Stimulated activated memory B cell treated with anti-CD40 and anti-IgM and Interleukin-4, amounts not matched to agents 10 μg/mL and 1 μg/mL and 100 μg/mL, for 72 hours (primary cell): ENCODE data around the gene NCAPG2.
A peak's percentile ranks its signal among the peaks of the same experiment; 100 is the strongest.

Experiments
- ATAC-seq: fragments of 150-1000 bp; cut with Tn5 transposase; 2 replicates; pipeline ENCODE4 v1.10.0; 2021
- H3K27ac Mint-ChIP-seq: one replicate; pipeline ENCODE4 v1.8.0; 2022; ENCODE audit warnings: mild to moderate bottlenecking, mixed read lengths
- H3K27me3 Mint-ChIP-seq: one replicate; pipeline ENCODE4 v1.8.0; 2022; ENCODE audit warnings: mixed read lengths
- H3K36me3 Mint-ChIP-seq: one replicate; pipeline ENCODE4 v1.8.0; 2022; ENCODE audit warnings: mixed read lengths
- H3K4me1 Mint-ChIP-seq: one replicate; pipeline ENCODE4 v1.8.0; 2022; ENCODE audit warnings: mixed read lengths
- H3K4me3 Mint-ChIP-seq: one replicate; pipeline ENCODE4 v1.8.0; 2022; ENCODE audit warnings: mild to moderate bottlenecking, moderate library complexity, mixed read lengths
- H3K9me3 Mint-ChIP-seq: one replicate; pipeline ENCODE4 v1.8.0; 2022; ENCODE audit warnings: mixed read lengths

NCAPG2 gene

DNA sequence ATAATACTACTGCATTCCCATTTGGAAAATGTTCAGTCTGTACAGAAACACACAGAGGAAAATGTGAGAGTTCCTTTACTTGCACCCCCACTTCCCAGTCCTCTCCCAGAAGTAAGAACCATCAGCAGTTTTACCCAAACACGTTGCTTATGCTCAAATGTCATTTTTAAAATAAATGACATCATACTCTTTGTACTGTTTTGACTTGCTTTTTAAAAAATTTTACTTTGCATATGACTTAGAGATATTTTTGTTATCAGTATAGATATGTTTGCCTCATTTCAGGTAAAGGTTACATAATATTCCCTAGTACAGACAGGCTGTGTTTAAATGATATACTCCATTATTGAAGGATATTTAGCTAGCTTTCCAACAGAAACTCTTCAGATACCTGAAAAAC lies 103.5 kb downstream of the NCAPG2 start:
- Mint-ChIP-seq H3K27me3 (peaks cover 20% of the 10 kb centered on the region), H3K4me3 (no peak overlapping the region), H3K9me3 (no peaks in the 10 kb centered on the region), H3K27ac (no peak overlapping the region), H3K4me1 (peaks cover 15% of the 10 kb centered on the region), H3K36me3 (no peaks in the 10 kb centered on the region)
- ATAC-seq, result no peak

DNA sequence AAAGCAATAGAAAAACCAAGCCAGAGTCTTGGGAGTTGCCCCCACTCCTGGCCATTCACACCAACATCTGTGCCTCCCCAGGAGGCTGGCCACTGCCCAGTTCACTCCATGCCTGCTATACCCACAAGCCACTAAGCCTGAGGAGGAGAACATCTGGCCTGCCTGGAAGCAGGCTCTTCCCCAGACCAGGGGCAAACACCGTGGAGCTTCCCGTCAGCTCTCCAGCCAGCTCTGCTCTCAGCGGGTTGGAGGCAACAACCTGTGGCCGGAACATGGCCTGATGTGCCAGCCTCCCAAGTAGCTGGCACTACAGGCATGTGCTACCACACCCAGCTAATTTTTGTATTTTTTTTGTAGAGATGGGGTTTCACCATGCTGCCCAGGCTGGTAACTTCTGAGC lies 107.9 kb downstream of the NCAPG2 start:
- Mint-ChIP-seq H3K36me3 (no peaks in the 10 kb centered on the region), H3K9me3 (peaks cover 2% of the 10 kb centered on the region), H3K4me3 (no peak overlapping the region), H3K27ac (no peak overlapping the region), H3K4me1 (no peaks in the 10 kb centered on the region), H3K27me3 (no peaks in the 10 kb centered on the region)
- ATAC-seq, result no peak

DNA sequence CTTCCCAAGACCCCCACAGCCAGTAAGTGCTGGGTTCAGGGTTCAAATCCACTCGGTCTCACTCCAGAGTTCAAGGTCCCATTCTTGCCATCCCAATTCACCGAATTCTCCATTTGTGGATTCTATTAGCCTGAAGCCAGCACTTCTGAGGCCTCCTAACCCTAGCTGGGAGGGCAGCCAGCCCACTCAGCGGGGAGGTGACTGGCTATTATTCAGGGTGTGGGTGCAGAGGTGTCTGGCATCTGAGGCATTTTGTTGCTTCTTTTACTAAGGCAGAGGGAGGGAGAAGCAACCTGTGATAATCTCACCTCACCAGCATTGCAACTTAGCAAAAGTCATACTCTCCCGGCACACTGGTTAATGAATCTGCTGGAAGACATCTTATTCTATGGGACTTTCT lies 108.3 kb downstream of the NCAPG2 start:
- no peak overlapping the region for H3K4me3 Mint-ChIP-seq
- H3K27ac Mint-ChIP-seq, result no peak overlapping the region
- H3K4me1 Mint-ChIP-seq, result no peaks in the 10 kb centered on the region
- H3K9me3 Mint-ChIP-seq, result peaks cover 2% of the 10 kb centered on the region
- H3K36me3 Mint-ChIP-seq, result no peaks in the 10 kb centered on the region
- ATAC-seq, result no peak
- no peaks in the 10 kb centered on the region for H3K27me3 Mint-ChIP-seq

DNA sequence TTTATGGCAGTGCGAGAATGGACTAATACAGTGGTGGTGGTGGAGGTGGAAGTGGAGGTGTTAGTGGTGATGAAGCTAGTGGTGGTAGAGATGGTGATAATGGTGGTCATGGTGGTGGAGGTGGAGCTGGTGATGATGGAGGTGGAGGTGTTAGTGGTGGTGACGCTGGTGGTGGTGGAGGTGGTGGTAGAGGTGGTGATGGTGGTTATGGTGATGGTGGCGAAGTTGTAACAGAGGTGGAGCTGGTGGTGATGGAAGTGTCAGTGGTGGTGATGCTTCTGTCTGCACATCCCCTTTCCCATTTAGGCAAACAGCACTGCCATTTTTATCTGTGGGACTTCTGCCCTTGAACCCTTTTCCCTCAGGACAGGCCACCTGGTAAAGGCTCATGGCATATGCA lies 109.5 kb downstream of the NCAPG2 start:
- H3K27me3 Mint-ChIP-seq, result peaks cover 3% of the 10 kb centered on the region
- no peak overlapping the region for H3K4me3 Mint-ChIP-seq
- peaks cover 4% of the 10 kb centered on the region for H3K9me3 Mint-ChIP-seq
- H3K36me3 Mint-ChIP-seq, result no peaks in the 10 kb centered on the region
- ATAC-seq, result peak; percentile 97
- no peak overlapping the region for H3K27ac Mint-ChIP-seq
- H3K4me1 Mint-ChIP-seq, result no peaks in the 10 kb centered on the region

DNA sequence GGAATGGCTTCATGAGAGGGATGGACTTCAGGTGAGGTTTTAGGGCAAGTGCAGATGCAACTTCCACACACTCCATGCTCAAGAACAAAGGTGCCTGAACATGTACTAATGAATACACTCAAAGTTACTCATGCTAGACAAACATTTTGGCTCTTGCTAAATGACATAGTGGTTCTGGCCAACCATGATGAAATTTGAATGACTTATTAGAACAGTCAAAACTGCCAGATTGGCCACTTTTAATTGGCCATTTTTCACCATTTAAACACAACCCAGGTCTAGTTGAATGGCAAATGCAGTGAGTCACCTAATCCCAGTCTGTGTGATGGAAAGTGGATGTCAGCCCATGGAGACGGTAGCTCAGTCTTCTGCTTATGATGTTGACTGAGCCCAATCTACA lies 112.1 kb downstream of the NCAPG2 start:
- no peak overlapping the region for H3K4me3 Mint-ChIP-seq
- peaks cover 10% of the 10 kb centered on the region for H3K9me3 Mint-ChIP-seq
- H3K27me3 Mint-ChIP-seq, result peaks cover 23% of the 10 kb centered on the region
- H3K27ac Mint-ChIP-seq, result no peak overlapping the region
- no peak for ATAC-seq
- H3K36me3 Mint-ChIP-seq, result no peaks in the 10 kb centered on the region
- H3K4me1 Mint-ChIP-seq, result no peaks in the 10 kb centered on the region

DNA sequence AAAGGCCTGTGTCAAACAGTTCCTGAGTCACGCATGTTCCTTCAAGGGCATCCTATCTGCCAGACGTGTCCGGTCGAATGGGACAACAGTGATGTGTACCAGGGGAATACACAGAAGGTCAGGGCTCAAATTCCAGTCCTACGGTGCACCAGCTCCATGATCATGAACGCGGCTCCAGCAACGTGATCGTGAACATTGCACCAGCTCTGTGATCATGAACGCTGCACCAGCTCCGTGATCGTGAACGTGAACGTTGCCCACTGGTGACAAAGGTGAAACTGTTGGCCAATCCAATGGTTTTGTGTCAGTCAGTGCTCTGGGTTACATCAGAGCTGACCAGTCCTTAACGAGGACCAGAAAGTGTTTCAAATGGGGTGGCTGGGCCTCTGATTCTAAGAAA lies 112.7 kb downstream of the NCAPG2 start:
- Mint-ChIP-seq H3K4me3 (no peak overlapping the region), H3K4me1 (no peaks in the 10 kb centered on the region), H3K36me3 (no peaks in the 10 kb centered on the region), H3K27ac (no peak overlapping the region), H3K9me3 (peaks cover 10% of the 10 kb centered on the region), H3K27me3 (peaks cover 23% of the 10 kb centered on the region)
- no peak for ATAC-seq

DNA sequence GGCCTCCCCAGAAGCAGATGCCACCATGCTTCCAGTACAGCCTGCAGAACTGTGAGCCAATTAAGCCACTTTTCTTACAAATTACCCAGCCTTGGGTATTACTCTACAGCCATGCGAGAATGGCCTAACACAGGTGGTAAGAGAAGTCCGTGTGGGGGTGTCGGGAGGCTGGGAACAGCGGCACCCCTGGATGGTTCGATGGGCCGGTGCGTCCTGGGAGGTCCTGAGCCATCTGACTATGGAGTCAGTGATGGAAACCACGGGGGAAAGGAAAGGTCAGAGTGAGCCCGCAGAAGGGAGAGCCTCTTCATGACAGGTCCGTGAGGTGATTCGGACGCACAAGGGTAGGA lies 114.4 kb downstream of the NCAPG2 start:
- no peaks in the 10 kb centered on the region for H3K36me3 Mint-ChIP-seq
- H3K27ac Mint-ChIP-seq, result no peak overlapping the region
- no peak for ATAC-seq
- no peak overlapping the region for H3K4me3 Mint-ChIP-seq
- peaks cover 37% of the 10 kb centered on the region for H3K27me3 Mint-ChIP-seq
- H3K4me1 Mint-ChIP-seq, result peaks cover 9% of the 10 kb centered on the region
- peaks cover 10% of the 10 kb centered on the region for H3K9me3 Mint-ChIP-seq

DNA sequence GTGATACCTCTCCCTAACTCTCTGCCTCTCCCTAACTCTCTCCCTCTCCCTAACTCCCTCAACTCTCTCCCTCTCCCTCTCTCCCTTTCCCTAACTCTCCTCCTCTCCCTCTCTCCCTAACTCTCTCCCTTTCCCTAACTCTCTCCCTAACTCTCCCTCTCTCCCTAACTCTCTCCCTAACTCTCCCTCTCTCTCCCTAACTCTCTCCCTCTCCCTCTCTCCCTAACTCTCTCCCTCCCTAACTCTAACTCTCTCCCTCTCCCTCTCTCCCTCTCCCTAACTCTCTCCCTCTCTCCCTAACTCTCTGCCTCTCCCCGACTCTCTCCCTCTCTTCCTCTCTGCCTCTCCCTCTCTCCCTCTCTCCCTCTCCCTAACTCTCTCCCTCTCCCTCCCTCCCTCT lies 115.0 kb downstream of the NCAPG2 start:
- H3K9me3 Mint-ChIP-seq, result peaks cover 10% of the 10 kb centered on the region
- H3K27me3 Mint-ChIP-seq, result peaks cover 41% of the 10 kb centered on the region
- H3K36me3 Mint-ChIP-seq, result no peaks in the 10 kb centered on the region
- no peak overlapping the region for H3K4me3 Mint-ChIP-seq
- no peak for ATAC-seq
- peaks cover 9% of the 10 kb centered on the region for H3K4me1 Mint-ChIP-seq
- no peak overlapping the region for H3K27ac Mint-ChIP-seq

DNA sequence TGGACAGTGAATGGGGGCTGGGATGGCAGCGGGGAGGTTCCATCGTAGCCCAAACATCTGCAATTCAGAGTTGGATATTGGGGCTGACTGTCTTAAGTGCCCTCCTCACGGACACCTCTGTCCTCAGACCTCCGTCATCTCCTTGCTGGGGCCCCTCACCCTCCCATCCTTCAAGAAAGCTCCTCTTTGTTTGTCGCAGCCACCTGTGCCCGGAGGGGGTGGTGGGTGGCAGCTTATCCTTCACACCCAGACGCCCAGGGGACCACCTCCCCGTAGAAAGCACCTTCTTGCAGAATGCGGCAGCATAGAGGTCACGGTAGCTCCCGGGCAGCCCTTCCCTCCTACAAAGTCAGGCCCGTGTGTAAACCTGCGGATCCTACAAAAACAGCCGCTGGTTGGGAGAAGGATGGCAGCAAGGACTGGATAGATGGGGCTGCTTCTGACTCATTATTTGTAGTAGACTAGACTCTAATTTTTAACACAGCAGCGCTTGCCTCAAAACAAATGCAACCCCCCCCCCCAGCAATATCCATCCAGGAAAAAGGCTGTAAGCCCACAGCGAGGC lies 115.6 kb downstream of the NCAPG2 start:
- H3K4me1 Mint-ChIP-seq, result peaks cover 9% of the 10 kb centered on the region
- H3K27ac Mint-ChIP-seq, result no peak overlapping the region
- H3K9me3 Mint-ChIP-seq, result peaks cover 10% of the 10 kb centered on the region
- ATAC-seq, result no peak
- peaks cover 48% of the 10 kb centered on the region for H3K27me3 Mint-ChIP-seq
- H3K4me3 Mint-ChIP-seq, result peak overlapping the region; percentile 30
- H3K36me3 Mint-ChIP-seq, result no peaks in the 10 kb centered on the region

DNA sequence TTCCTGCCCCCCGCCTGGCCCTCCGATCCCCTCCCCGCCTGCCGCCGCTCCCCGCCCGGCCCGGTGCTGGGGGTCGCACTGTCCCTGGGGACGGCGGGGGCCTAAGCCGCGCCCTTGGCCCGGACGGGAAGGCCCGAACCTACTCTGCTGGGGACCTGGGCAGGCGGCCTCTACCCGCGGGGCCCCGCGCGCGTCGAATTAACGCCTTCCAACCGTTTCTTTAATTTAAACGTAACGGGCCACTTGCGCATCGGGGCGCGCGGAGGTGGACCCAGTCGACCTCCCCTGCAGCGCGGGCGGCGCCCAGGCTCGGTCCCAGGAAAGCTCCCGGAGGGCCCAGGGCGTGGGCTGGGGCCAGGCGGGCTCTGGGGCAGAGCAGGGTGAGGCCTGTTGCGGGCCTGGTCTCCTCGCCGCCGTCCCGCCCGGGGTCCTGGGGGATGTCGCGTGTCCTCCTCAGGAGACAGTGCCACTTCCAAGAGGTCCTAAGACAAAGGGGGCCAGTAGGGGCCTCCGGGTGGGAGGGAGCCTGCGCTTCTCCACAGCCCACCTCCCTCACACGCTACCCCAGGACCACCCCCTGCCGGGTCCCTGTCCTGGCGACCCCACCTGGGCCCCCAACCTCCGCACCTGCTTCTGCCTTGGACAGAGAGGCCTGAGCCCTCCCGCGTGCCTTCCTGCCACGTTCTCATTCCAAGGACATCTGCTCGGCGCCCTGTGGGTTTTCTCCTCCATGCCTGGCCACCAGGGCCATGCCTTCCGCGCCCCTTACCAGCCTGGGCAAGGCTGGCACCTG lies 116.3 kb downstream of the NCAPG2 start:
- Mint-ChIP-seq H3K4me1 (peaks cover 9% of the 10 kb centered on the region), H3K36me3 (no peaks in the 10 kb centered on the region), H3K9me3 (peaks cover 10% of the 10 kb centered on the region), H3K4me3 (peak overlapping the region; percentile 30), H3K27me3 (peaks cover 55% of the 10 kb centered on the region), H3K27ac (no peak overlapping the region)
- ATAC-seq, result peak; percentile 42

DNA sequence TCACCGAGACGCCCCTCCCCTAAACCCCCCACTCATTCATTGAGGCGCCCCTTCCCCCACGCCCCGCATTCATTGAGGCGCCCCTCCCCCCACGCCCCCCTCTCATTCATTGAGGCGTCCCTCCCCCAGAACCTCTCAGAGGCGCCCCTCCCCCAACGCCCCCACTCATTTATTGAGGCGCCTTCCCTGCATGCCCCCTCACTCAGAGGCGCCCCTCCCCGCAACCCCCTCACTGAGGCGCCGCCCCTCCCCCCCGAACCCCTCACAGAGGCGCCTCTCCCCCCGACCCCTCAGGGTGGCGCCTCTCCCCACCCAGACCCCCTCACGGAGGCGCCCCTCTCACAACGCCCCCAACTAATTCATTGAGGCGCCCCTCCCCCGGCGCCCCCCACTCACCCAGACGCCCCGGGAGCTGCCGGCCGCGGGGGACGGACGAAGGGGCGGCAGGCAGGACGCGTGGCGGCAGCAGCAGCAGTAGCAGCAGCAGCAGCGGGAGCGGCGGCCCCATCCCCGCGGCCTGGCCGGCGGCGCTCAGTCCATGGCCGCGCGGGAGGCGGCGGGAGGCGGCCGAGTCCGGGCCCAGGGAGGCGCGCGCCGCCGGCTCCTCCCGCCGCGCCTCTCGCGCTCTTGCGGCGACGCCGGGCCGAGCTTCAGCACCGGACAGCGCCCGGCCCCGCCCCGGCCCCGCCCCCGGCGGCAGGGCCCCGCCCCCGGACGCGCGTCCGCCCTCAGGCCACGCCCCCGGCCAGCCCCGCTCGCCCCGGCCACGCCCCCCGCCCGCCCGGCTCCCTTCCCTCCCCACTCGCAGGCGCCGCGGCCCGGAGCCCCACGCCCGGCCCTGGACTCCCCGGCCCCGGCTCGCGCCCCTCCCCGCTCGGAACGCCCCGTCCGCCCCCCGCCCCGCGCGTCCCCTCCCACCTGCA lies 117.2 kb downstream of the NCAPG2 start, which contains the start of gene PTPRN2:
Gene PTPRN2 (minus strand): TSS at position 662 of the 923 bp plus-strand sequence.
- peaks cover 61% of the 10 kb centered on the region for H3K27me3 Mint-ChIP-seq
- H3K9me3 Mint-ChIP-seq, result peaks cover 8% of the 10 kb centered on the region
- peaks cover 9% of the 10 kb centered on the region for H3K4me1 Mint-ChIP-seq
- H3K27ac Mint-ChIP-seq, result no peak within 1 kb of the TSS
- peak within 1 kb of the TSS; percentile 30 for H3K4me3 Mint-ChIP-seq
- peak; percentile 49 for ATAC-seq
- no peaks in the 10 kb centered on the region for H3K36me3 Mint-ChIP-seq

DNA sequence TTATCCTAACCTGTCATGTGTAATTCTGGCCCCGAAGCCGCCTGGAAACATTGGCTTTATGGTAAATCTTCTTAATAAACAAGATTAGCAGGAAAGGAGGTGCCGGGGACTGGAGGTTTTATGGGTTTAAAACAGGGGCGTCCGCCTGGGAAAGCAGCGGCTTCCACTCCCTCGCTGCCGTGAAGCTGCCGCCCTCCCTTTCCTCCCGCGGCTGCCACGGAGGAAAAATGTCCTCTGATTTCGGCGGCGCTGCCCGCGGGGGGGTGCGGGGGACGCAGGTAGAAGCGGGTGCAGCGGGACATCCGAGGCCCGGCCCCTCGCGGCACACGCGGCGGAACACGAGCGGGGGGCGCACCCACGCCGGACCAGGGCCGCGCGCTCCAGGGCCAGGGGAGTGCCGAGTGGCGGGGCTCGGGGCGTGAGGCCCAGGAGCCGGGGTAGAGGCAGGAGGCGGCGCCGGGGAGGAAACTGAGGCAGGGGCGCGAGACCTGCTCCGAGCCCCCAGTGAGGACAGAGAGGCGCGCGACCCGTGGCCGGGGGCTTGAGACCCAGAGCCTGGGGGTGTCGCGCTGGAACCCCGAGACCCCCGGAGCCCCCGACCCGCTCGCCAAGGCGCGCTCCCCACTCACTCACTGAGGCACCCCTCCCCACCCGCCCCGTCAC lies 118.0 kb downstream of the NCAPG2 start:
- no peak for ATAC-seq
- peaks cover 8% of the 10 kb centered on the region for H3K9me3 Mint-ChIP-seq
- no peak overlapping the region for H3K4me3 Mint-ChIP-seq
- no peaks in the 10 kb centered on the region for H3K36me3 Mint-ChIP-seq
- H3K27ac Mint-ChIP-seq, result no peak overlapping the region
- H3K4me1 Mint-ChIP-seq, result peaks cover 9% of the 10 kb centered on the region
- H3K27me3 Mint-ChIP-seq, result peaks cover 64% of the 10 kb centered on the region

DNA sequence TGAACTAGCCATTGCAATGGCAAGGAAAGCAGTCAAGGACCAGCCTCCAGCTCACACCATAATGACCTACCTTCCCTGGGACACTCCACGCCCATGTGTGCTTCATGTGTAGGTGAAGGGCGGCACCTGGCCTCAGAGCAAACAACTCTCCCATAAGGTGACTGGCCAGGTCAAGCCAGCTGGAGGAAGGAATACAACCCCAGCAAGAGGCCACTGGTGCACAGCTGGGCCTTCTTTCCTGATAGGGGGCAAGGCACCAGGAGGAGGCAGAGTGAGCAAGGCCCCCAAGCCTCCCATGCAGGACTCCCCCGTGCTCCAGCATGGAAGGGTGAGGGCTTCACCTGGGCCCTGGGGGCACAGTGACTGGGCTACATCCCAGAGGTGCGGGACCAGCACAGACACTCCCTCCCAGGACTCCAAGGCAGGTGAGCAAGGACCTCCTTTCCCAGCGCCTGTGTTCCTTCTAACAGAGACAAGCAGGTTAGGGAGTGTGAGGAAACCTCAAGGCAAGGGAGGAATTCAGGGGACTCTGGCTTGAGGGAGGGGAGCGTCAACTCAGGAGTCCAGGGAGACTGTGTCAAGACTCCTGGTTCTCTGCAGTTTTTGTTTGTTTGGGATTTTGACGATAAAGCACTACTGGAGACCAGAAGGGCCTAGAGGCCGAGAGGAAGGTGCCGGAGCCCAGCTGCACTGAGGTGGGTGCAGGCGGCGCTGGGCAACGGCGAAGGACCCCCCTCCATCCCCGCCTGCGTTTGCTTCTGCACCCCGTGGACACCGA lies 118.7 kb downstream of the NCAPG2 start:
- peaks cover 71% of the 10 kb centered on the region for H3K27me3 Mint-ChIP-seq
- no peaks in the 10 kb centered on the region for H3K36me3 Mint-ChIP-seq
- peaks cover 9% of the 10 kb centered on the region for H3K4me1 Mint-ChIP-seq
- H3K4me3 Mint-ChIP-seq, result peak overlapping the region; percentile 22
- ATAC-seq, result no peak
- H3K27ac Mint-ChIP-seq, result no peak overlapping the region
- peaks cover 12% of the 10 kb centered on the region for H3K9me3 Mint-ChIP-seq

DNA sequence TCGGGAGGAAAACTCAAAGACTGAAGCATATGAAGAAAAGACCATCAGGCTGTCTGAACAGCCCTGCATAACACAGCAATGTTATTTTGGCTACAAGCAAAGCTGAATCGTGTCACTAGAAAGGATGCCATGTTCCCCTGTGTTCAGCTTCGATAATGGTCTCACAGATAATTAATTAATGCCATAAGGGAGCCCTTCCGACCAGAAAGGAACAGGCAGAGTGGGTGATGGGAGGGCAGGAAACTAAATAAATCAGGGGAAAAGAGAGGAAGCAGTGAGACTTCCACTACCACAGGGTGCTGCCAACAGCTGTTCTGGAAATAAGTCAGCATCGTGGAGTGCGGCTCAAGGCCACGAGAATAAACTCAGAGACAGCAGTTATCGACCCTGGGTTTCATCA lies 120.2 kb downstream of the NCAPG2 start:
- Mint-ChIP-seq H3K27ac (no peak overlapping the region), H3K4me3 (no peak overlapping the region)

More for the DNA sequence above, 120.2 kb downstream of the NCAPG2 start:
- H3K4me1 Mint-ChIP-seq, result peaks cover 9% of the 10 kb centered on the region
- ATAC-seq, result no peak
- peaks cover 64% of the 10 kb centered on the region for H3K27me3 Mint-ChIP-seq
- peaks cover 10% of the 10 kb centered on the region for H3K9me3 Mint-ChIP-seq
- H3K36me3 Mint-ChIP-seq, result no peaks in the 10 kb centered on the region
